A673 (cell line): ENCODE results near the gene SLC7A10. TPM values are rescaled to one million over a fixed set of nuclear protein-coding genes. Genes with fewer than 3 reads are reported as not detected.

ENCODE experiments used
- BruUV-seq: library from RNA; stranded (reverse); fragments of 400-500 nt; replicated peaks from 2 replicates; lab custom pipeline; 2021; lab: Mats Ljungman, UMichigan
- CTCF ChIA-PET: fragments of 300-600 bp; sonication (Branson Sonifier 250); formaldehyde crosslinking; loops from one replicate; lab custom pipeline; 2022; ENCODE audit warnings: antibody characterized with exemption; lab: Charles Lee
- POLR2A ChIA-PET: fragments of 300-600 bp; sonication (Branson Sonifier 250); formaldehyde crosslinking; loops from one replicate; lab custom pipeline; 2022; ENCODE audit warnings: antibody characterized with exemption; ENCODE audit not compliant: low non-redundant PET; lab: Charles Lee
- DNase-seq: peaks from one replicate; pipeline ENCODE4 v3.0.0-alpha.2; 2015; ENCODE audit warnings: low spot score
- H3K27ac ChIP-seq: fragments of 200-600 bp; sonication (generic); 2 replicates; pipeline ENCODE4 v1.5.1; 2016; ENCODE audit warnings: mixed run types, low read depth, mild to moderate bottlenecking, mixed read lengths, antibody characterized with exemption, low read length; ENCODE audit not compliant: poor library complexity, severe bottlenecking
- H3K27me3 ChIP-seq: fragments of 200-600 bp; sonication (generic); replicated peaks from 2 replicates; pipeline ENCODE4 v1.6.1; 2017; ENCODE audit warnings: mixed run types, low read depth, mild to moderate bottlenecking, mixed read lengths, antibody characterized with exemption, low read length; ENCODE audit not compliant: insufficient read depth, poor library complexity
- H3K36me3 ChIP-seq: fragments of 200-600 bp; sonication (generic); 2 replicates; pipeline ENCODE4 v1.6.1; 2016; ENCODE audit warnings: mixed run types, mild to moderate bottlenecking, mixed read lengths, antibody characterized with exemption, low read length; ENCODE audit not compliant: insufficient read depth, poor library complexity, severe bottlenecking
- H3K4me1 ChIP-seq: fragments of 200-600 bp; sonication (generic); 2 replicates; pipeline ENCODE4 v1.6.1; 2017; ENCODE audit warnings: mixed run types, mild to moderate bottlenecking, mixed read lengths, antibody characterized with exemption, low read length; ENCODE audit not compliant: insufficient read depth, poor library complexity, severe bottlenecking
- H3K4me3 ChIP-seq: fragments of 200-600 bp; sonication (generic); 2 replicates; pipeline ENCODE4 v1.5.1; 2016; ENCODE audit warnings: low read depth, mixed run types, mild to moderate bottlenecking, mixed read lengths, low read length; ENCODE audit not compliant: poor library complexity, severe bottlenecking
- H3K9me3 ChIP-seq: fragments of 200-600 bp; sonication (generic); 2 replicates; pipeline ENCODE4 v1.6.1; 2016; ENCODE audit warnings: mixed run types, low read depth, mild to moderate bottlenecking, mixed read lengths, antibody characterized with exemption, low read length; ENCODE audit not compliant: poor library complexity, severe bottlenecking
- EZH2 ChIP-seq: fragments of 200-600 bp; sonication (generic); IDR thresholded peaks from 2 replicates; pipeline ENCODE4 v1.6.1; 2017; ENCODE audit warnings: borderline replicate concordance, low read depth, mild to moderate bottlenecking, mixed read lengths, antibody characterized with exemption, low read length; ENCODE audit not compliant: poor library complexity, severe bottlenecking
- intact Hi-C: fragments of 100-400 bp; cut with micrococcal nuclease; formaldehyde crosslinking; loops from one replicate; pipeline ENCODE4 v1.10.0; 2022; ENCODE audit not compliant: unreplicated experiment
- total RNA-seq: library from RNA; stranded (reverse); gene quantifications from 2 replicates; pipeline ENCODE4 v1.2.3, GENCODE V29; 2021
- TF ChIP-seq, protein P1 (sequence below): fragments of 300-800, 200-600 bp; sonication (generic); conservative IDR thresholded peaks from 2 replicates; pipeline ENCODE4 v1.5.1; 2017; ENCODE audit warnings: low read depth, mild to moderate bottlenecking, antibody characterized with exemption, low read length, moderate library complexity, mixed read lengths

Gene SLC7A10
- total RNA-seq, 1 experiment from 2014 or later, result 0.17 TPM

GRCh38 chr19:33196446-33197193 is 29.0 kb downstream of the SLC7A10 start:
- no peak overlapping the region for H3K4me3 ChIP-seq
- no peak overlapping the region for H3K27ac ChIP-seq
- no peak for DNase-seq
- intact Hi-C loops, result no loop called here
- CTCF ChIA-PET, result no interaction called here
- no peaks in the 10 kb centered on the region for H3K9me3 ChIP-seq
- H3K27me3 ChIP-seq, result no peaks in the 10 kb centered on the region
- no TSS peak for BruUV-seq
- H3K36me3 ChIP-seq, result peaks cover 10% of the 10 kb centered on the region
- TF ChIP-seq EZH2, result no peak
- TF ChIP-seq, protein P1, sequence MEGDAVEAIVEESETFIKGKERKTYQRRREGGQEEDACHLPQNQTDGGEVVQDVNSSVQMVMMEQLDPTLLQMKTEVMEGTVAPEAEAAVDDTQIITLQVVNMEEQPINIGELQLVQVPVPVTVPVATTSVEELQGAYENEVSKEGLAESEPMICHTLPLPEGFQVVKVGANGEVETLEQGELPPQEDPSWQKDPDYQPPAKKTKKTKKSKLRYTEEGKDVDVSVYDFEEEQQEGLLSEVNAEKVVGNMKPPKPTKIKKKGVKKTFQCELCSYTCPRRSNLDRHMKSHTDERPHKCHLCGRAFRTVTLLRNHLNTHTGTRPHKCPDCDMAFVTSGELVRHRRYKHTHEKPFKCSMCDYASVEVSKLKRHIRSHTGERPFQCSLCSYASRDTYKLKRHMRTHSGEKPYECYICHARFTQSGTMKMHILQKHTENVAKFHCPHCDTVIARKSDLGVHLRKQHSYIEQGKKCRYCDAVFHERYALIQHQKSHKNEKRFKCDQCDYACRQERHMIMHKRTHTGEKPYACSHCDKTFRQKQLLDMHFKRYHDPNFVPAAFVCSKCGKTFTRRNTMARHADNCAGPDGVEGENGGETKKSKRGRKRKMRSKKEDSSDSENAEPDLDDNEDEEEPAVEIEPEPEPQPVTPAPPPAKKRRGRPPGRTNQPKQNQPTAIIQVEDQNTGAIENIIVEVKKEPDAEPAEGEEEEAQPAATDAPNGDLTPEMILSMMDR, result no peak
- POLR2A ChIA-PET, result no interaction called here
- H3K4me1 ChIP-seq, result peaks cover 4% of the 10 kb centered on the region

GRCh38 chr19:33195645-33196347 is 29.9 kb downstream of the SLC7A10 start:
- ChIA-PET POLR2A (no interaction called here), CTCF (no interaction called here)
- intact Hi-C loops, result no loop called here
- peaks cover 10% of the 10 kb centered on the region for H3K36me3 ChIP-seq
- TF ChIP-seq, protein P1, result no peak
- no peak for TF ChIP-seq EZH2
- H3K27me3 ChIP-seq, result no peaks in the 10 kb centered on the region
- no peak for DNase-seq
- peaks cover 4% of the 10 kb centered on the region for H3K4me1 ChIP-seq
- peak overlapping the region; percentile 73 for H3K27ac ChIP-seq
- no TSS peak for BruUV-seq
- H3K9me3 ChIP-seq, result no peaks in the 10 kb centered on the region
- peak overlapping the region; percentile 73 for H3K4me3 ChIP-seq

- Histone ChIP-seq H3K27ac (peak overlapping the region; percentile 73), H3K4me3 (peak overlapping the region; percentile 73), H3K36me3 (peaks cover 10% of the 10 kb centered on the region), H3K9me3 (no peaks in the 10 kb centered on the region), H3K27me3 (no peaks in the 10 kb centered on the region), H3K4me1 (peaks cover 4% of the 10 kb centered on the region)
- POLR2A ChIA-PET, result no interaction called here
- BruUV-seq, result no TSS peak
- CTCF ChIA-PET, result no interaction called here
- TF ChIP-seq EZH2, result no peak
- TF ChIP-seq, protein P1, result no peak
- intact Hi-C loops, result no loop called here
- DNase-seq, result peak; percentile 14
Measured at GRCh38 chr19:33194886-33195644, 30.6 kb downstream of the SLC7A10 start.
